GM21528 (cell line): ENCODE data around the gene MUS81.

Experiments used
- ATAC-seq: cut with Tn5 transposase; IDR thresholded peaks from one replicate; pipeline ENCODE4 v1.9.1; 2021; ENCODE audit warnings: mild to moderate bottlenecking, moderate library complexity; ENCODE audit not compliant: unreplicated experiment, low FRiP score

MUS81 gene

DNA sequence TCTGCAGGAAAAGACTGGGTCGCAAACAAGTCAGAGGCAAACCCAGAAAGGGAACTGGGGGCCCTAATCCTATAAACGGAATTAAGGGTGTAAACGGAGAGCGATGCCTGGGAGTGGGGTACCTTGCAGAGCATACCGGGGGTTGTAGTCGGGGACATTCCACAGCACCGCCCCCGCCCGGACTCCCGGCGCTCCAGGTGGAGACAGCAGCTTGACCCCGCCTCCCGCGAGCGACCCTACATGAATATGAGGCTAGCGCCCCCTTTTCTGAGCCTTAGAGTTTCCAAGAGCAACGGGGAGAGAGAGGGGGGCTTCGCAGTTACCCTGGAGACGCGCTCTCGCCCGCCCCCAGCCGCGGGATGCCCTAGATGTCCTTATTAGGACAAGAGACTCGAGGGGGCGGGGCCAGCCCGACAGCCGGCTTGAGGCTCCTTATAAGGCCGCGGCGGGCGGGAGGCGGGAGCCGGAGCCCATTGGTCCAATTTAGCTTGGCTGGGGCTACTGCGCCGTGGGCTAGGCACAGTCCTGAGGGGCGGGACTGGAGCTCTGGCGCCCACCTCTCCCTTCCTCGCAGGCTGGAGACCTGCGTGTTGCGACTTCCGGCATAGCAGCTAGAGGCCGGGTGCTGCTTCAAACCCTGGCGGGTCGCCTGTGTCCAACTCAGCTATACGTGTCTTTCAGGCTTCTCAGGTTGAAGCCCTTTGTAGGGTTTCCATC, 980 bp upstream of the MUS81 start:
- peak; percentile 51 for ATAC-seq

DNA sequence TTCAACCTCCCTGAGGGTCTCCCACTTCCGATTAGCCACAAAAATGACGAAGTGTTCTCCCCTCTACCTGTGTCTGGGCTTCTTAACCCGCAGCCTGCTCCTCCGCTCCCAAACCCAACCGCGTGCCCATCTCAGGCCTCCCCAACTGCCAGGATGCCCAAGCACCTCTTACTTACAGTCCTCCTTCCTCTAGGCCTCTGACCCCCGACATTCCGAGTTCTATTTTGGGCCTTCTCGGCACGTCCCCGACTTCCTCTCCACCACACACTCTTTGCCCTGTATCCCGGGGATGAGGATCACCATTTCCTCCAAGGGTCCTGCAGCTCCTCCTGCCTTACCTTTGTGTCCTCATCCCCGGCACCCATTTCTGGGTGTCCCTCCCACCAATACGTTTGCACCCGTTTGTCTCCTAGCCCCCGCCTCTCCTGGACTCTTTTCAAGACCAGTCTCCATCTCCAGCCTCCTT, 388 bp upstream of the MUS81 start:
- ATAC-seq, result no peak

DNA sequence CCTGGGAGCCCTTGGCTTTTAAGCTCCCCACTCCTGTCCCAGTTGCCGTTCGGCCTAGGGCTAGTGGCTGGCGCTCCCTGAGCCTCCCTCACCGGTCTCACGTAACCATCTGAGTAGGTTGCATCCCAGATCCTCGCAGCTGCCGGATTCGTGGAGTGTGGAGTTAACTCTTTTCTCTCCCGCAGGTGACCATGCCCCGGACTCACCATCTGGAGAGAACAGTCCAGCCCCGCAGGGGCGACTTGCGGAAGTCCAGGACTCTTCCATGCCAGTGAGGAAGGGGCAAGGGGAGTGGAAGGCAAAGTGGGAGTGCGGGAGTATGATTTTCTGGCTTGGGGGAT, 902 bp downstream of the MUS81 start:
- ATAC-seq, result no peak

DNA sequence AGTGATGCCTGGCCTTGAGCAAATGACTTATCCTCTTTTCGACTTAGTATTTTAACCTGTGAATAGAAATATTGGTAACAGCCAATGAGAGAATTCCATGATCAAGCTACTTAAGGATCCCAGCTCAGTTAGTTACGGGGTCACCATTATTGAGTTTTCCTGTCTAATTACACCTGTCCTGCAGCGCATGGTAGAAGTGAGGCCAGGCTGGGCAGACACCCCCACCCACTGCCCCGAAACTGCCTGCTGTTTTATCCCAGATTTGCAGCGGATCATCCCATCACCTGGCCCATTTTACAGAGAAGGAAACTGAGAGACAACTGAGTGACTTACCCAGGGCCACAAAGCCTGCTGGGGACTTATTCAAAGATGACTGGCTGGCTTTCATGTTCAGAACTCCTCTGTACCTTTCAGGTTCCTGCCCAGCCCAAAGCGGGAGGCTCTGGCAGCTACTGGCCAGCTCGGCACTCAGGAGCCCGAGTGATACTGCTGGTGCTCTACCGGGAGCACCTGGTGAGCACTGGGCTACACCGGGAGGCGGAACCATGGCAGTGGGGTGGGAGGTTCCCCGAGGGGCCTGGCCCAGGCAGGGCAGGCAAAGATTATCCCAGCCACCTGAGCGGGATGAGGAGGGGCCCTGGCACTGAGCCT, 1.4 kb downstream of the MUS81 start:
- ATAC-seq, result no peak

DNA sequence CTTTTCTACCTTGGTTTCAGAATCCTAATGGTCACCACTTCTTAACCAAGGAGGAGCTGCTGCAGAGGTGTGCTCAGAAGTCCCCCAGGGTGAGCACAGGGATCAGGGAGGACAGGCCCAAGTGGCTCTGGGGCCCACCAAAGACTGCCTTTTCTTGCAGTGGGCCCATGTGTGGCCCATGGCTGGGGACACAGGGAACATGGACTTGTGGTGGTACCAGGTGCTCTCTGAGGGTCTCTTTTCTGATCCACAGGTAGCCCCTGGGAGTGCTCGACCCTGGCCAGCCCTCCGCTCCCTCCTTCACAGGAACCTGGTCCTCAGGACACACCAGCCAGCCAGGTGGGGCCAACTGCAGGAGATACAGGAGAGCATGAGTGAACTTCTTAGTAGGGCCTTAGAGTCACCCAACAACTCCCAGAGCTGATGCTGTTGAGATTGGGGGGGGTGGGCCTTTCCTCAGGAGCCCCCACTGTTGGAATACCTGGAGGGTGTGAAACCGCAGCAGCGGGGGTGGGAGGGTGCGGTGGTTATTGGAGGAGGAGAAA, 2.0 kb downstream of the MUS81 start:
- no peak for ATAC-seq

DNA sequence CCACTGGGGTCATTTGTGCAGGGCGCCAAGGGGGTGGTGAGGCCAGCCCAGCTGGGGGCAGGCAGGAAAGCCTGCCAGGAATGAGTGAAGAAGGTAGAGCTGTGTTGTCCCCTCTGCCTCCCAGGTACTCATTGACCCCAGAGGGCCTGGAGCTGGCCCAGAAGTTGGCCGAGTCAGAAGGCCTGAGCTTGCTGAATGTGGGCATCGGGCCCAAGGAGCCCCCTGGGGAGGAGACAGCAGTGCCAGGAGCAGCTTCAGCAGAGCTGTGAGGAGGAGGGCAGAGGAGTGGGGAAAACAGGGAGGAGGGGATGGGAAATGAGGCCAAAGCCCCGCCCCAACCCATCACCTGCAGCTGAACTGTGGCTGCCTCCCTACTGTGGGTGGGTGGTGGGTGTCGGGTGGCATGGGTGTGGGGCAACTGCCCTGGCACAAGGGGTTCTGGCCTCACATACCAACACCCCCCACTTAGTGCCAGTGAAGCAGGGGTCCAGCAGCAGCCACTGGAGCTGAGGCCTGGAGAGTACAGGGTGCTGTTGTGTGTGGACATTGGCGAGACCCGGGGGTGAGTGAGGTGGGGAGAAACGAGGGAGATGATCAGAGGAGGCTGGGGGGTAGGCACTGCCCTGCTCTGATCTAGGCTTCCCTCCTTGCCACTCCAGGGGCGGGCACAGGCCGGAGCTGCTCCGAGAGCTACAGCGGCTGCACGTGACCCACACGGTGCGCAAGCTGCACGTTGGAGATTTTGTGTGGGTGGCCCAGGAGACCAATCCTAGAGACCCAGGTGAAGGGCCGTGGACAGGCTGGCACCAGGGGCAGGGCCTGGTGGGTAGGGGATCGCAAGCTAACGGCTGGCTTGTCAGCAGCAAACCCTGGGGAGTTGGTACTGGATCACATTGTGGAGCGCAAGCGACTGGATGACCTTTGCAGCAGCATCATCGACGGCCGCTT, 3.0 kb downstream of the MUS81 start:
- no peak for ATAC-seq

DNA sequence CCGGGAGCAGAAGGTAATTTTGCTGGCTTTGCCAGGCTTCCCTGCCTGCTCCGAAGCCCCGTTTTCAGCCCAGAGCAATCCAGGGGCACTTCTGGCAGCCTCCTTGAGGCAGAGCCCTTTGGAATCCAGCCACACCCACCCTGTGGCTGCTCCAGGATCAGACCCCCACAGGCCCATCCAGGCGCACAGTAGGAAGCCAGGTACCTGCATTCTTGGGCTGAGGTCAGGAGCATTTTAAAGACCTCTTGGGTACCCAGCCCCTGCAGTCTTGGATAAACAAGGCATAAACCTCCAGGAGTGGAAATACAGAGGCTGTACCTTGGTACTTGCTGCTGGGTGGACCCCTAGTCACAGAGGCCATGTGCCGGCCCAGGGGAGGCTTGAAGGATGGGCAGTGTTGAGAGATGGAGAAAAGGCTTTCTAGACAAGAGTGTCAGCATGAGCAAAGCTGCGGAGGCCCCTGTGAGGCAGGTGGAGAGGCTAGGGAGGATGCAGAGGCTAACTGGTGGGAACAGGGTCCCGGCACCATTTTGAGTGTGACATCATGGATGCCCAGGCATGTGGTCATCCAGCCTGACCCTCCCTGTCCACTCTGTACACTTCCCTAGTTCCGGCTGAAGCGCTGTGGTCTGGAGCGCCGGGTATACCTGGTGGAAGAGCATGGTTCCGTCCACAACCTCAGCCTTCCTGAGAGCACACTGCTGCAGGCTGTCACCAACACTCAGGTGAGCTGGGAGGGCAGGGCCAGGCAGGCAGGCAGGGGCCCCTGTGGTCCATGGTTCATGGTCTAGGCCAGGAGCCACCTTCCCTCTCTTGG, 3.9 kb downstream of the MUS81 start:
- ATAC-seq, result no peak

DNA sequence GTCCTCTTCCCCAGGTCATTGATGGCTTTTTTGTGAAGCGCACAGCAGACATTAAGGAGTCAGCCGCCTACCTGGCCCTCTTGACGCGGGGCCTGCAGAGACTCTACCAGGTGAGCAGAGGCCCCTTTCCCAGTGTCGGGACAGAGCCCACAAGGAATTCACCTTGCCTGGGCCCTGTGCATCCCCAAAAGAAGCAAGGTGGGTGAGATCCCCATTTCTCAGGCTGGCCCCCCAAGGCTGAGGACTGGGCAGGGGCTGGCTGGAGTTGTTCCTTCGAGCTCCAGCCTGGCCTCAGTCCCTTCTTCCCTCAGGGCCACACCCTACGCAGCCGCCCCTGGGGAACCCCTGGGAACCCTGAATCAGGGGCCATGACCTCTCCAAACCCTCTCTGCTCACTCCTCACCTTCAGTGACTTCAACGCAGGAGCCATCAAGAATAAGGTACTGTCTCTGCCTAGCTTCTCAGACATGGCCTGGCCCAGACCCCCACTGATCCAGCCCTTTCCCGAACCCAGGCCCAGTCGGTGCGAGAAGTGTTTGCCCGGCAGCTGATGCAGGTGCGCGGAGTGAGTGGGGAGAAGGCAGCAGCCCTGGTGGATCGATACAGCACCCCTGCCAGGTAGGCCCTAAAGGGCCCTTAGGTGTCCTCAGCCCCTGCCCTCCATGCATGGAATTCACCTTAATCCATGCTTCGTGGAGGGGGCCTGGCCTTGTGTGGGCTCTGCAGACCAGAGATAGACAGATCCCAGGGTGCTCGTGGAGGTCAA, 4.7 kb downstream of the MUS81 start:
- ATAC-seq, result no peak

DNA sequence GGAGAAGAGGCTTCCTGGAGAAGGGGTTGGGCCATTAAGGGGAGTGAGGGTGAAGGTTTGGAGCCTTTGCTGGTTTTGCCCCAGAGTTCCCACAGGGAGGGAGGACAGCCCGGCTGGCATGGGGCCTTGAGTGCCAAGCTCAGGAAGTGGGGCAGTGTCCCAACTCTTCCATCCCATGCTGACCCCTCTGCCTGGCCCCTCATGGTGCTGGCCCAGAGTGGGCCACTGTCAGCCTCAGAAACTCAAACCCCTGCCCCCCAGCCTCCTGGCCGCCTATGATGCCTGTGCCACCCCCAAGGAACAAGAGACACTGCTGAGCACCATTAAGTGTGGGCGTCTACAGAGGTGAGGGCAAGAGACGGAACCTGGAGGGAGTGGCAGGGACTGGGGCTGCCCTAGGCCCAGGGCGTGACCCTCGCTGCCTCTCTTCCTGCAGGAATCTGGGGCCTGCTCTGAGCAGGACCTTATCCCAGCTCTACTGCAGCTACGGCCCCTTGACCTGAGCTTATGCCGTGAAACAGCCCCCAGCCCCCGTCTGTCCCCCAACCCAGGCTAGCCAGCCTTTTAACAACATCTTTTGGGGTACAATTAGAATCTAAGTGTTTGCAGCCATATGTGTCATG, 5.4 kb downstream of the MUS81 start:
- ATAC-seq, result no peak

DNA sequence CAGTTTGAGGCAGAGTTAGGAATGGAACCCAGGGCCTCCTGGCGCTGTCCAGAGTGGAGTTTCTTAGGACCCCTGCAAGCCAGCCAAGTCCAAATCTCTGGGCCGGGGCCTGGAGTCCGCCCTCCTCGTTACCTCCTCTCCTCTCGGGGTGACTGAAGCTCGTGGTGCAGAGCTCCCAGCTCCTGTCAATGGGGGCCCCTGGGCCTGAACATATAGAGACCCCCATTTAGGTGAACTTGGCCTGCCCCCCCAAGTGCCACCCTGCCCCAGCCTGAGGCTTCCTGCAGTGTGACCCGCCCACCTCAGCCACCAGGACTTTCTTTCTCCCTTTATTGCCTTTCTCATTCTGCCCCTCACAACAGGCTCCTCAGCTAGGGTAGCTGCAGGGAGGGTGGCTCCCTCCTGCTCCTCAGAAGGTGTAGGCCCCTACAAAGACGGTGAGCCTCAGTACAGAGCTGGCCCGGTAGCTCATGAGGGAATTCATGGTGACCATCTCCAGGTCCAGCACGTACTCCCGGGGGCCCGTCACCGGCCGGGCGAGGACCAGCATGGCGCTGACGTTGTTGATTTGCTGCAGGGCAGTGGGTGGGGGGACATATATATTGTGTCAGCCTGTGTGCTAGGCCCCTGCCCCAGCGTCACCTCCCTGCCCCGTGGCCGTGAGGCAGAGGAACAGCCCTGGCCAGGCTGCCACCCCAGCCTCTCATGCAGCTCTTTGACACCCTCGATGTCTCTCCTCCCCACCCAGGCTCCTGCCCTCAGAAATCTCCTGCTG, 6.5 kb downstream of the MUS81 start:
- ATAC-seq, result no peak

DNA sequence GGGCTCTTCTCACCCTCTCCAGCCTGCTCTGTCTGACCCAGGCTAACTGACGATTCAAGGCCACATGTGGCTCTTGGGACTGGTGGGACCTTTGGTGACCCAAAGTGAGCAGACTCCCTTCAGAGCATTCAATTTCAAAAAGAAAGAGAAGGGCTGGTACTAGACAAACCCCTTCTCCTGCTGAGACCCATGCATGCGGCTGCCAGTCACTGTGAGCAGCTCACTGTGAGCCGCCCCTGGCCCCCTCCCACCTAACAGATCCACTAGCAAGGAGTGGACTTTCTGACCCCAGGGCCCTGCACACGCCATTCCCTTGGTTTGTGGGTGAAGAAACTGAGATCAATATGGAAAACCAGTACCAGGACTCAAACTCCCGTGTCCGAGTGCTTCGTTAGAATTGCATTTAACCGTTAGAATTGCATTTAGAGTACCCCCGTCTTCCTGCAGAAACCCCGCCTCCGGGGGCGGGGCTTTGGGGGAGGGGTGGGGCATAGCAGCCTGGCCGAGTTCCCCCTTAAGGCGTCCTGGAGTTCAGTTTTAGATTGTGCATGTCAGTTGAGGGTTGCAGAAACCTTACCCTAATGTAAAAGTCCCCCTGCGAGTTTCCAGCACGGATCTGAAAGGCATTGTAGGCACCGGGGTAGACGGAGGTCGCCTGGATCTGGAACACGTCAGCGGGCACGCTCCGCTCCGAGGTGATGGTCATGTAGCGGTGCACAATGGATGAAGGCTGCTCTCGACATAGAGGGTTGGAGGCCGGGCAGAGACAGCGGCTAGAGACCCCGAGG, 7.2 kb downstream of the MUS81 start:
- no peak for ATAC-seq

DNA sequence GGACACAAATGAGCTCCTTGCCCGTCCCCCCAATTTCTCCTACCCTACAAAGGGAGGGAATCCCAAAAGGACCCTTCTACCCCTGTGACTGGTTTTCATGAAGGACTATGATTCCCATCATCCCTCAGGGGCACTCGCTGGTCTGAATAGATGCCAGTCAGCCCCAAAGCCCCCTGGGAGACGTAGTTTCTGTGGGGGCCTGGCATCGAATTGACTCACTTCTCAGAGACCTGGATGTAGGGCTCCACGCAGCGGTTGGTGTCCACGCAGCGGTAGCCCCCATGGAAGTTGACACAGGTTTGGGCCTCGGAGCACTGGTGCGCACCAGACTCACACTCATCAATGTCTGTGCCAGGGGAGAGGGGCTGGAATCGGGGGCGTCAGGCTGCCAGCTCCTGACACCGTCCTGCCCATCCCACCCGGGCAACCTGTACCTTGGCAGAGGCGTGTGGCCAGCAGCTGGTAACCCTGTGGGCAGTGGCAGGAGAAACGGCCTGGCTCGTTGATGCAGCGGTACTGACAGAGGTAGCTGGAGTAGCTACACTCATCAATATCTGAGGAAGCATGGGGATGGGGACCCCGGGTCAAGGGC, 7.9 kb downstream of the MUS81 start:
- ATAC-seq, result no peak

DNA sequence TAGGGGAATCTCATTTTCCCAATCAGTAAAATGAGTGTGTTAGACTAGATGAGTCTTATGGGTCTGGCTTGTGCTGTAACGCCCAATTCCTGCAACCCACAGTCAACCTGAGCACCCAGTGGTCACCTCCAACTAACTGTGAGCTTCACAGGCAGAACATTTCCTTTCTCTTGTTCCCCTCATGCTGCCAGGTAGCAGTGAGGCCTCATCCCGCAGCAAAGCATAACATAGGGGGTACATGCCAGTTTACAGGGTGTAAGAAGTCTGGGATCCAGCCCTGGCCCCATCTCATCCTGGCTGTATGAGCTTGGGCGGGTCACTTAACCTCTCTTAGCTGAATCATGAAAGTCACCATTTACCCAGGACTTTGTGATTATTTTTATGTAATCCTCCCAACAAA, 8.7 kb downstream of the MUS81 start:
- ATAC-seq, result no peak

DNA sequence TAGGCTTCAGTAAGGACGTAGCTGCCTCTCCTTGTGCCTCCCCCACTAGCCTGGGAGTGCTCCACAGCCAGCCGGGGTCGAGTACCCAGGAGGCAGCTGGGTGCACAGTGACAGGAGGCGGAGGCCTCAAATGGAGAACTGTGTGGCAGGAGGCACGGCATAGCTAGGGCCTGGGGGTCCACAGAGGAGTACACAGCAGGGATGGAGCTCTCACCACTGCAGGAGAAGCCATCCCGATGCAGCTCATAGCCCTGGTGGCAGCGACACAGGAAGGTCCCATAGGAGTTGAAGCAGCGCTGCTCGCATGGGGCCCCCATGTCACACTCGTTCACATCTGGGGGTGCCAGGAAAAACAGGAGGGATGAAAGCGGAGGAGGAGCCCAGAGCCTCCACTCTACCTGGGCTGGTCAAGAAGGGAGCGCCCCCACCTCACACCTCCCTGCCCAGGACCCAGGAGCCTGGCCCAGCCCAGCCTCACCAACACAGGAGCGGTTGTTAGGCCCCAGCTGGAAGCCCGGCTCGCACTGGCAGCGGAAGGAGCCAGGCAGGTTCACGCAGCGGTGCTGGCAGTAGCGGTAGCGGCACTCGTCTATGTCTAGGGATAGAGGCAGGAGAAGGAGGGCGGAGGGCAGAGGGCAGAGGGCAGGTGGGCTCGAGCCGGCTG, 9.5 kb downstream of the MUS81 start:
- no peak for ATAC-seq

DNA sequence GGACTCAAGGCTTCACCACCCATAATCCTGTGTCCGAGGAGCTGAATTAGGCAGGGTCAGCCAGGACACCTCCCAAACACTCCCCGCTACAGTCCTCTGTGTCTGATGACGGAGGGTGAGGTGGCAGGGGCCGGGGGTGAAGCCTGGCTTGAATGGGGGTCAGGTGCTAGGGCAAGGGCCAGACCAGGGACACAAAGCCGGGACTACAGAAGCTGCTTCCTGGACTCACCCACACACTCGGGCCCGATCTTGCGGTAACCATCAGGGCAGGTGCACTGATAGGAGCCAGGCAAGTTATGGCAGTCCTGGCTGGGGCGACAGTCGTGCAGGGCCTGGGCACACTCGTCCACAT, 10.1 kb downstream of the MUS81 start:
- no peak for ATAC-seq
